Sigmoid colon (tissue), 4 donors: Measurements from ENCODE around the gene SORBS1.

Experiments
- POLR2AphosphoS5 ChIP-seq, 4 donors: sonication (generic); formaldehyde crosslinking; IDR thresholded peaks; one replicate each; pipeline ENCODE4 v1.6.1; 2017; ENCODE audit warnings: antibody characterized with exemption in 4 of 4
- TF ChIP-seq, protein P1 (sequence below), 4 experiments: fragments of 450-650 bp in 3 of 4; fragments of 200-600 bp in 1 of 4; IDR thresholded peaks; one replicate each; pipeline ENCODE4 v1.5.1; 2016 to 2019; ENCODE audit warnings: antibody characterized with exemption in 4 of 4, mild to moderate bottlenecking in 3 of 4, moderate library complexity in 2 of 4

DNA sequence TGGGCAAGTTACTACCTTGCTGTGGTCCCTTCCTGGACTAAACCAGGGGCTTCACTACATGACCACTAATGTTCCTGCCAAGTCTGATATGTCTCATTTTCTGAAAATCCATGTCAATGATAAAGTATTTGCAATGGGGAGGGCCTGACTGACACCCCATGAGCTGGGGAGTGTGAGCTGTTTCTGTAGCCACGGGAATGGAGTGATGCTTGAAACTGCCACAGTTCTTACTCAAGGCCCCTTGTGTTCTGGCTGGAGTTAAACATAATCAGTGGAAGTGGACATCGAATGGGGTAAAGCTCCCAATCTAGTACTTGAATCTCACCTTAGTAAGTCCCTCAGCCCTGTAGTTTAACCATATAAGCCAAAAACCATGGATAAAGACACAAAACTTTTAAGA is 208.5 kb downstream of the SORBS1 start:
- TF ChIP-seq, protein P1, sequence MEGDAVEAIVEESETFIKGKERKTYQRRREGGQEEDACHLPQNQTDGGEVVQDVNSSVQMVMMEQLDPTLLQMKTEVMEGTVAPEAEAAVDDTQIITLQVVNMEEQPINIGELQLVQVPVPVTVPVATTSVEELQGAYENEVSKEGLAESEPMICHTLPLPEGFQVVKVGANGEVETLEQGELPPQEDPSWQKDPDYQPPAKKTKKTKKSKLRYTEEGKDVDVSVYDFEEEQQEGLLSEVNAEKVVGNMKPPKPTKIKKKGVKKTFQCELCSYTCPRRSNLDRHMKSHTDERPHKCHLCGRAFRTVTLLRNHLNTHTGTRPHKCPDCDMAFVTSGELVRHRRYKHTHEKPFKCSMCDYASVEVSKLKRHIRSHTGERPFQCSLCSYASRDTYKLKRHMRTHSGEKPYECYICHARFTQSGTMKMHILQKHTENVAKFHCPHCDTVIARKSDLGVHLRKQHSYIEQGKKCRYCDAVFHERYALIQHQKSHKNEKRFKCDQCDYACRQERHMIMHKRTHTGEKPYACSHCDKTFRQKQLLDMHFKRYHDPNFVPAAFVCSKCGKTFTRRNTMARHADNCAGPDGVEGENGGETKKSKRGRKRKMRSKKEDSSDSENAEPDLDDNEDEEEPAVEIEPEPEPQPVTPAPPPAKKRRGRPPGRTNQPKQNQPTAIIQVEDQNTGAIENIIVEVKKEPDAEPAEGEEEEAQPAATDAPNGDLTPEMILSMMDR (IDR thresholded peaks at IDR 0.05) = no peak
- TF ChIP-seq POLR2AphosphoS5 (IDR thresholded peaks at IDR 0.05) = no peak
